NCI-H1694 (cell line): Measurements from ENCODE around the gene TMEM30A.

Experiments used
- DNase-seq: peaks from one replicate; lab custom pipeline; 2025; lab: John Stamatoyannopoulos, UW

Gene TMEM30A

DNA sequence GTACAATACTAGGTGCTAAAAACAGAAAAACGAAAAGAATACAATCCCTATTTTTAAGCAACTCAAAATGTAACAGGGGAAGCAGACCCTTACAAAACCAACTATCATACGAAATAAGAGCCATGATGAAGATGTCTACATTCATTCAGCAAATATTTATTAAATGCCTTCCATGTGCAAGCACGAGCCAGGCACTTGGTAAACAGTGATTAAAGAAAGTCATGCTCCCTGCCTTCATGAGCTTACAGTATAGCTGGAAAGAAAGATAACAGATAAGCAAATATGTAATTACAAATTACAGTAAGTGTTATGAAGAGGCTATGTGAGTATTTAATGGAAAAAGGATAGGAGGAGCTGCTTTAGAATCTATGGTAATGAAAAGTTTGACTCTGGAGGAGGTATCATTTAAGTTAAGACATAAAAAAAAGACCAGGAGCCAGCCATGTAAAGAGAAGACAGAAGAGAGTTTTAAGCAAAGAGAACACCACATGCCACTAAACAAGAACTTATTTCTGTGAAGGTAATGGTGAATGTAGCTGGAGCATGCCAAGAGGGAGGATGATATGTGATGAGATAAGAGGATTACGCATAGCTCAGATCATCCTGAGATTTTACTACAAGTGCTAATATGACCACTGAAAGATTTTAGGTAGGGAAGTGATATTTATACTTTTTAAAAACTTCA, 21.7 kb downstream of the TMEM30A start:
- DNase-seq, result no peak

GRCh38 chr6:75261299-75261698, 23.3 kb downstream of the TMEM30A start:
- no peak for DNase-seq

DNA sequence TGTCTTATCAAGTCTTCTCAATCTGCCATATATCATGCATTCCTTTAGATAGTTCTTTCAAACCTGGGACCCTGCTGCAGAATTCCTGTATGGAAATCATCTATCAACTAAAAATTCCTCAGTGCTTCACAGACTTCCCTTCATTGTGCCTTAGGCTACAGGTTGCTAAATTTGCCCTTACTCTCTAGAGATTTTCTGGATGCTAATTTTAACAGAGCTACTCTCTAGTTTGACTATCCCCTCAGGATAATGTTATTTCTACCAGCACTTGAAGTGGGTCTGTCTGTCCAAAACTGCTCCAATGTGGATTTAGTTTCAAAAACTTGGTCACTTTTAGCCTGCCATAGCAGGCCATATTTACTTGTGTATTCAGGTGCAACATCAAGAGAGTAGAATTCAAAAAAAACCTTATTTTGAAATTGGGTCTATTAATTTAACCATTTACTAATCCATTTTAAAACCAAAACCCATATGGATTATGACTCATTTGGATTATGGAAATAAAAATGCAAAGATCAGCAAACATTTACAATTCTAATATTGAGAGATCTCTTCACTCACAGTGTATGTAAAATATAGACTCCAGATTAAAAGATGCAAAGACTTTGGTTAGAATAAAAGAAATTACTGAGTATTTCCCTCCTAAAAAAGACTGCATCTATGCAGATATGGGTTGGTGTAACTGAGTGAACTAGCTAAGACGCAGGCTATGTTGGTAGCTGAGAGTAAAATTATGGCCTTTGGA, 27.1 kb downstream of the TMEM30A start:
- no peak for DNase-seq

DNA sequence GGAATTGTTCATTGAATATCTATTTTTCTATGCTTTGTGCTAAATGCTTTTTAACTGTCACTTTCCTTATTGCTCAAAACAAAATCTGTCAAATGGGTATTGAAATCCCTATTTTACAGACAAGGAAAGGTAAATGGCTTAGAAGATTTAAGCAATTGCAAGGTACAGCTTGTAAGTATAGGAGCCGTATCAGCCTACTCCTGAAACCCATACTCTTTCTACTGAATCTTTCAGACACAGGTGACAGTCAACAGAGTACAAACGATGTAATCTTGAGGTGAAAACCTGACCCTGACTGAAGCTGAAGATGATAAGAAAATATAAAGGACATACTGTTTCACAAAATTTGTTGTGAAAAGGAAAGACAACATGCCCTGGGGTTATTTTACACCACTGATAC, 34.0 kb downstream of the TMEM30A start:
- DNase-seq, result no peak

- no peak for DNase-seq
Observed at GRCh38 chr6:75249837-75250236, 34.8 kb downstream of the TMEM30A start.

DNA sequence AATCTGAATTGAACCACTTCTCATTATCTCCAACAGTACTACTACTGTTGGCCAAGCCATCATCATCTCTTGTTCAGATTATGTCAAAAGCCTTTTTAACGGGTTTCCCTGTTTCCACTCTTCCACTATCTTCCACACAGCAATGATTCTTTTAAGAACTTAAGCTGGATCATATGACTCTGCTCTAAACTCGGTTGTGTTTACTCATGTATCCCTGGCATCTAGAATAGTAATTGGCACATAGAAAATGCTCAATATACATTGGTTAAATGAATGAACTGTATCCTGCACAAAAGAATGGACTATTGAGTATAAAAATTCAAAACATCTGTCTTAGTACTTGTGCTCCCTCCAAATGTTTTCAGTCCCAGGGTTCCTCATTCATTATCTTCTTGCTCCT, 38.2 kb downstream of the TMEM30A start:
- DNase-seq, result no peak

DNA sequence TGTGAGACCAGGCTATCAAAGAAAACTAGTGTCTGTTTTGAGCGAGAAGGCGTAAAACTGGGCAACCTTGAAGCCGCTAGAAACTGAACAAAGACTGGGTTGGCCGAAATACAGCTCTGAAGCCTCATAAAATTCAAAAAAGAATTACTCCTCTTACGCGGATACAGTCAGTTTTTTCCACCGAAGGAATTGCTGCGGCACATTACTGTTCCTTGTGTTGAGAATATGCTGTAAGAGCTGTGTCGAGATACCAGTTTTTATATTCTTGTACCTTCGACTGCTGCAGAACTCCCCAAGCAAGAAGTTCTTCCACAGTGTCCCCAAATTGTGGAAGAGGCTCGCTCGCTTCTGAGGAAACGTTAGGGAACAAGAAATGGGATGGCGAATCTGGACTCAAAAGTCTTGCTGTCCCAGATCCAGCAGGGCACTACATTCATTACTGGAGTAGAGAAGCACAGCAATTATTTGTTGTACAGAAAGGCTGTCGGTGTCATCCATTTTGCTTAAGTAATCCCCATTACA, 40.5 kb downstream of the TMEM30A start:
- no peak for DNase-seq

DNA sequence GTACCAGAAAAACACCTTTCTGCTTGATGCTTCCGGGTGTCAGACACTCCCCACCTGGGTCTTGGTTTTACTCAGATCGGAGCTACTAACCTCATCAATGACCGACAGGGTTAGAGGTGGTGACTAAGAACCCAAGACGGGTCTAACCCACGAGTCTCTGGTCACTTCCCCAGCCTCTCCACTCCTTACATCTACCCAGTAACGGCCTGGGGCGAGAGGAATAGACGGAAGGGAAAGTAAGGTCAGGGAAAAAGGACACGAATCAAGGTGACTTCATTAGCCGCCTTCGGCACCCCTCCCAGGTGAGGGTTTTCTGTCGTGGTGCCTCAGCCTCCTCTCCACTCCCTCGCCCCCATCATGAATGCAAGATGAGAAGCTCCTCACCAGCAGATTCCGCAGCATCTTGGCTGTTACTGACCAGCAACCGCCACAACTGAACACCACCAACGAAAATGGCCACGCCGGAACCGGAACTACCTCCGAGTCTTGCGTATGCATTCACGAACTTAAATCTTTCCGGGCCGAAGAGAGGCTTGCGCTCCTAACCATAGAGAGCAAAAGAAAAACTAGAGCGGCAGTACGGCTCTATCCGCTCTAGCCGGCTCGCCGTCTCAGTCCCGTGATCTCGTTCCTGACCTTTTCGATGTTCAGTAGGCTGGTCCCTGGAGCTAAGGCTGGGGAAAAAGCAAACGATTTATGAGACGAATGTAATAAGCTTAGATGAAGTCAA, 41.1 kb downstream of the TMEM30A start, which contains the start of gene COX7A2:
TSS of gene COX7A2 (minus strand) at position 469 of the 730 bp plus-strand sequence. CDS start at position 402, 67 bp downstream.
- DNase-seq, result peak; percentile 90

DNA sequence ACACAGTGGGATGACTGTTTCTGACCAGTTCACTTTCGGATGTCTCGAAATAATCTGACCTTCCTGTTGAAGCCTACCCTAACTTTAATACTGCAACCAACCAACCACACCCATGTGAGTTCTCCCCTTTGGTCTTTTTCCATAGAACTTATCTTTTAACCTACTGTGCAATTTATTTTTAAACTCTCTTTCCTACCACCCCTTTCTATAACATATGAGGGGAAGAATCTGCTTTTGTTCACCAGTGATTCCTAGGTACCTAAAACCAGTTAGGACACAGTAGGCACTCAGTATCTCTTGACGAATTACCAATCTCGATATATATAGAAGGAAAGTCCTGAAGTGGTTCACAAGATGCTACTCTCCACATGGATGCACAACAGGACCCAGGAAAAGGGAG, 48.0 kb downstream of the TMEM30A start:
- no peak for DNase-seq

GRCh38 chr6:75235271-75235670, 49.3 kb downstream of the TMEM30A start:
- DNase-seq, result no peak

DNA sequence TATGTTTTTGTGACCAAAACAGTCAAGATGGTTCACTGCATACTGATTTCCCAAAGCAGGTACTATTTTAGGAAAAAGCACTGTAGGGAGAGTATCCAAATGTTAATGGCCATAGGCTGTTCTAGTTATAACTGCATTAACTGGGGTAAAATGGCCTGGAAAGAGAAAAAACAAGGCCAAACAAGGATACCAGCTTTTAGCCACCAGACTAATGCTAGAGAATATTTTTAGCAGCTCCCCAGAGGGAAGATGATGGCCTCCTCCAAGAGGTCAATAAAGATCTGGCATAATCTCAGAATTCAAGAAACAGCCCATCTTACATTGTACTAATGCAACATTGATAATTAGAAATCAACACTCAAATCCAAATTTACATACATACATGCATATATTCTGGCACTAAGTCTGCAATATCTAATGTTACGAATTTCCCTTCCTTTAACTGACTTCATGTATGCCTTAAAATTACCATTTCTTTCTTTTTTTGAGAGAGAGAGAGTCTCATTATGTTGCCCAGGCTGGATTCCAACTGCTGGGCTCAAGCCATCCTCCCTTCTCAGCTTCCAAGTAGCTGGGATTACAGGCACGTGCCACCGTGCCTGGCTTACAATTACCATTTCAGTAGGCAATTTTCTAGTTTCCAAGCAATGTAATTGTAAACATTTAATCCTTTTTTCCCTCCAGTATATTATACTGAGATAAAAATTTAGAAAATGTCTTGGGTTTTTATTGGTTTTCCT, 50.3 kb downstream of the TMEM30A start:
- no peak for DNase-seq

- DNase-seq, result no peak
Observed at GRCh38 chr6:75233092-75233615, 51.4 kb downstream of the TMEM30A start.

DNA sequence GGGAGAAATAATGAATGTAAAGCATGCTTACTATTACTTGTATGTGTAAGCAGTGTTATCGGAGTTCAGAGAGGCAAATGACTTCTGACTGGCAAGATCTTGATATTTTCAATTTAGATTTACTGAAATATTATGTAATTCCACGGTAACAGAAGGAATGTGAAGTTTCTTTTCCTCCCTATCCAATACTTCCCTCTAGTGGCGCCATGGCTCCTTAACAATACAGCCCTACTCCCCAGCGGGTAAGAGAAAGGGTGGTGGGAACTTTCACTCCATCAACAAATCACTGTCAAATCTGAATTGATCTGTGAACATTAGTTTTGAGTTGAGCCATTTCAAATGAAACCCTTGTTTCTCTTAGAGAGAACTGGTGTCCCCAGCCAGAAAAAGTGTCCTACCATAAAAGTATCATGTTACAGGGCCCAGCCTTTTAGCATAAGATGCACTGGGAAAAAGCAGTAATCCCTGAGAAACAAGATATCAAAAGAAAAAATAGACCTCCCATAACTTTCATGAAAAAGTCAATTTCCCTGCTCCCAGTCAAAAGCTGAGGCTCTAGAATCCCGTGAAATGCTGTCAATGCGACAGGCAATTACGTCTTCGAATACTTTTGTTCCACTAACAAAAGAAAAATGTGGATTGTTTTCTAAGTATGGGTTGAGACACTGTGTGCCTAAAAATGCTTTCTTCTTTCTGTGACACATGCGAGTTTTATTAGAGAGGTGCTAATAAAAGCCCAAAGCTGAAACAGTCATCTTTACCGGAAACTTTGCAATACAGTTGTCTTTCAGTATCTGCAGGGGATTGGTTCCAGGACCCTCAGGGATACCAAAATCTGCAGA, 53.9 kb downstream of the TMEM30A start:
- DNase-seq, result no peak

DNA sequence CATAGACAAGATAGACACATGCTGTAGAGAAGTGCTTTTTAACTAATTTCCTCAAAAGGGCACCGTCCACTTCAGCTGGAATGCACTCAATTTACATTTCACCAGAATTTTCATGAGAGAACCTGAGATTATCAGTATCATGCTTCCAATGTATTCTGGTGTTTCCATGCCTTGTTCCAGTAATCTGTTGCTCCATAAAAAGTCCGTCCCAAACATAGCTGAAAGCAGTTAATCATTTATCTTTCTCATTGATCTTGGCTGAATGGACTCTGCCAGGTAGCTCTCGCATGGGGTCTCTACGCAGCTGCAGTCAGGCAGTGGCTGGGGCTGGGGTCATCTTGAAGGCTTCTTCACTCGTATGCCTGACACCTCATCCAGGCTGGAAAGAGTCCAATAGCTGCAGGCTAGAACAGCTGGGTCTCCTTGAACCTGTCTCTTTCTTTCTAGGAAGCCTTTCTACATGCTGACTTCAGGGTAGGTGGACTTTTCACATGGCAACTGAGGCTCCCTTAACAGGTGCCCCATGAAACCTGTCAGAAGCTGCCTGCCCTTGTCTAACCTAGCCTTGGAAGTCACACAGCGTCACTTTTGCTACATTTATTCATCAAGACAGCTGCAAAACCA, 60.2 kb downstream of the TMEM30A start:
- no peak for DNase-seq

DNA sequence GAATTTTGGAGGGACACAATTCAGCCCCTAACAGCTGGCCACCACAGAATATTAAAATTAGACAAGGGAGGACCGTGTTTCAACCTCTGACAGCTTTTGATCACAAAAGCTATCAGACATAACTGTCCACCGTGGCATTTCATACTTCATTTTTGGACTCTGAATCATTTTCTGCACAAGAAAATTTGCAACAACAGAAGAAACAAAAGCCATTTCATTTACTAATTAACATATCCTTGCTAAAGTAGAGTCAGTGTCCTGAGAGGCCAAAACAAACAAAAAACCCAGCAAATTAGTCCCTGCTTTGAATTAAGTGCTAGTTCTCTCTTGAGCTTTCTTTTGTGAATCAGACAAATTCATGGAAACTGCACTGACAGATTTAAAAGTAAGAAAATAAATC, 61.2 kb downstream of the TMEM30A start:
- DNase-seq, result no peak

GRCh38 chr6:75222261-75222660, 62.3 kb downstream of the TMEM30A start:
- DNase-seq, result no peak

GRCh38 chr6:75221116-75221515, 63.5 kb downstream of the TMEM30A start:
- DNase-seq, result no peak

- no peak for DNase-seq
Observed at GRCh38 chr6:75220357-75220756, 64.2 kb downstream of the TMEM30A start.

- DNase-seq, result no peak
Observed at GRCh38 chr6:75219263-75219662, 65.3 kb downstream of the TMEM30A start.

GRCh38 chr6:75217193-75217592, 67.4 kb downstream of the TMEM30A start:
- DNase-seq, result no peak
